ENCODE results near the gene TPRG1L. TPM values are rescaled to one million over a fixed set of nuclear protein-coding genes. Genes with fewer than 3 reads are reported as not detected.

The TPRG1L gene
- total and polyA plus RNA-seq, 8 donors = 16.4 to 33.3 (median 21.8) TPM

- FAIRE-seq (no peak), ATAC-seq (no peak), DNase-seq (no peak)
- intact Hi-C loops (cut with DNase I) = loop anchor here in 1 of 3 donors (10.0 kb wide), 1 partner anchor 145 kb away; no protein-coding TSS in a partner anchor
- no peak overlapping the region for H3K27ac ChIP-seq
- WGBS, 2 donors = 90 to 94% methylated on average over 23 of the region's 23 CpGs
- H3K4me3 ChIP-seq = no peak overlapping the region
- H3K4me1 ChIP-seq = no peaks in the 10 kb centered on the region
- H3K27me3 ChIP-seq = no peaks in the 10 kb centered on the region
- TF ChIP-seq, protein P1, sequence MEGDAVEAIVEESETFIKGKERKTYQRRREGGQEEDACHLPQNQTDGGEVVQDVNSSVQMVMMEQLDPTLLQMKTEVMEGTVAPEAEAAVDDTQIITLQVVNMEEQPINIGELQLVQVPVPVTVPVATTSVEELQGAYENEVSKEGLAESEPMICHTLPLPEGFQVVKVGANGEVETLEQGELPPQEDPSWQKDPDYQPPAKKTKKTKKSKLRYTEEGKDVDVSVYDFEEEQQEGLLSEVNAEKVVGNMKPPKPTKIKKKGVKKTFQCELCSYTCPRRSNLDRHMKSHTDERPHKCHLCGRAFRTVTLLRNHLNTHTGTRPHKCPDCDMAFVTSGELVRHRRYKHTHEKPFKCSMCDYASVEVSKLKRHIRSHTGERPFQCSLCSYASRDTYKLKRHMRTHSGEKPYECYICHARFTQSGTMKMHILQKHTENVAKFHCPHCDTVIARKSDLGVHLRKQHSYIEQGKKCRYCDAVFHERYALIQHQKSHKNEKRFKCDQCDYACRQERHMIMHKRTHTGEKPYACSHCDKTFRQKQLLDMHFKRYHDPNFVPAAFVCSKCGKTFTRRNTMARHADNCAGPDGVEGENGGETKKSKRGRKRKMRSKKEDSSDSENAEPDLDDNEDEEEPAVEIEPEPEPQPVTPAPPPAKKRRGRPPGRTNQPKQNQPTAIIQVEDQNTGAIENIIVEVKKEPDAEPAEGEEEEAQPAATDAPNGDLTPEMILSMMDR (IDR thresholded peaks at IDR 0.05) = no peak
- peaks cover 0 to 17% (median 5%) of the 10 kb centered on the region in 3 donors for H3K36me3 ChIP-seq
- no peaks in the 10 kb centered on the region for H3K9me3 ChIP-seq
Observed at GRCh38 chr1:3639397-3639911, 14.6 kb downstream of the TPRG1L start.

- ATAC-seq (no peak), DNase-seq (no peak), FAIRE-seq (no peak)
- Histone ChIP-seq H3K4me3 (no peak overlapping the region), H3K27me3 (no peaks in the 10 kb centered on the region), H3K27ac (no peak overlapping the region), H3K4me1 (no peaks in the 10 kb centered on the region), H3K9me3 (no peaks in the 10 kb centered on the region), H3K36me3 (peaks cover 0 to 11% (median under 1%) of the 10 kb centered on the region in 3 donors)
- intact Hi-C loops (cut with DNase I) = no loop called here
- TF ChIP-seq, protein P1 (IDR thresholded peaks at IDR 0.05) = no peak
- whole genome bisulfite sequencing, 2 donors = 89 to 90% methylated on average over 35 to 36 of the region's 36 CpGs
Observed at GRCh38 chr1:3640121-3640837, 15.5 kb downstream of the TPRG1L start.

GRCh38 chr1:3641046-3641760, 16.4 kb downstream of the TPRG1L start:
- no peaks in the 10 kb centered on the region for H3K9me3 ChIP-seq
- no peaks in the 10 kb centered on the region for H3K27me3 ChIP-seq
- FAIRE-seq (no peak), ATAC-seq (no peak), DNase-seq (no peak)
- TF ChIP-seq, protein P1 (IDR thresholded peaks at IDR 0.05) = no peak
- H3K4me1 ChIP-seq = no peaks in the 10 kb centered on the region
- peaks cover 0 to 11% (median 0%) of the 10 kb centered on the region in 3 donors for H3K36me3 ChIP-seq
- intact Hi-C loops (cut with DNase I) = no loop called here
- WGBS, 2 donors = 92 to 94% methylated on average over 26 of the region's 26 CpGs
- H3K27ac ChIP-seq = no peak overlapping the region
- H3K4me3 ChIP-seq = no peak overlapping the region

DNA sequence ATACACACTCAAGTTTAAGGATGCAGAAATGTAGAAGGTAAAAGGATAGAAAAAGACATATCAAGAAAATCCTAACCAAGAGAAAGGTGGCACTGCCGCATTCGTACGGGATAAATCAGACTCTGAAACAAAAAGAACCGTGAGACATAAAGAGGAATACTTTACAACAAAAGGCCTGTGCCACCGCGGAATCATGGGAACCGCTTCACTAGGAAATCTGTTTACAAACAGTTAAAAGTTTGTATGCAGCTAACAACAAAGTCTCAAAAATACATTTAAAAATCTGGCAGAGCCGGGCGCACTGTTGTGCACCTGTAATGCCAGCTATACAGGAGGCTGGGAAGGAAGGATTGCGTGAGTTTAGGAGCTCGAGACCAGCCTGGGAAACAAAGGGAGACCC, 17.0 kb downstream of the TPRG1L start:
- no peaks in the 10 kb centered on the region for H3K4me1 ChIP-seq
- peaks cover 0 to 11% (median 0%) of the 10 kb centered on the region in 3 donors for H3K36me3 ChIP-seq
- intact Hi-C loops (cut with DNase I) = no loop called here
- DNase-seq = no peak
- H3K4me3 ChIP-seq = no peak overlapping the region
- 92 to 97% methylated on average over 11 of the region's 11 CpGs for WGBS, 2 donors
- TF ChIP-seq, protein P1 (IDR thresholded peaks at IDR 0.05) = no peak
- FAIRE-seq = no peak
- no peaks in the 10 kb centered on the region for H3K9me3 ChIP-seq
- no peaks in the 10 kb centered on the region for H3K27me3 ChIP-seq
- no peak overlapping the region for H3K27ac ChIP-seq
- no peak for ATAC-seq
